Activated CD4-positive, alpha-beta T cell treated with anti-CD3 and anti-CD28 coated beads for 24 hours (primary cell): ENCODE data around the gene SSC5D.

Experiments used
- DNase-seq, 2 donors: peaks; one replicate each; pipeline ENCODE4 v3.0.0-alpha.2; 2020; ENCODE audit warnings: low read depth in 2 of 2

The SSC5D gene

GRCh38 chr19:55454787-55455243, 33.4 kb upstream of the SSC5D start:
- peak in 1 of 2 donors; percentile 34 for DNase-seq

- no peak for DNase-seq
Observed at GRCh38 chr19:55455576-55456235, 32.5 kb upstream of the SSC5D start.

- DNase-seq, result no peak
Observed at GRCh38 chr19:55456347-55456746, 31.9 kb upstream of the SSC5D start.

GRCh38 chr19:55457683-55458457, 30.4 kb upstream of the SSC5D start:
- DNase-seq, result no peak

GRCh38 chr19:55459551-55459949, 28.7 kb upstream of the SSC5D start:
- DNase-seq, result no peak

- DNase-seq, result no peak
Observed at GRCh38 chr19:55459950-55460657, 28.1 kb upstream of the SSC5D start.

- DNase-seq, result no peak
Observed at GRCh38 chr19:55460670-55461258, 27.5 kb upstream of the SSC5D start.

GRCh38 chr19:55461259-55461973, 26.8 kb upstream of the SSC5D start, which contains the start of gene ISOC2:
TSS of gene ISOC2 (minus strand) at chr19:55461642. CDS start at chr19:55456486, 5,156 bp downstream.
- peak; percentile 100 for DNase-seq

- no peak for DNase-seq
Observed at GRCh38 chr19:55461974-55462626, 26.1 kb upstream of the SSC5D start.

- DNase-seq, result no peak
Observed at GRCh38 chr19:55462722-55463121, 25.5 kb upstream of the SSC5D start.

GRCh38 chr19:55463583-55464031, 24.6 kb upstream of the SSC5D start:
- no peak for DNase-seq

- DNase-seq, result no peak
Observed at GRCh38 chr19:55464039-55464661, 24.1 kb upstream of the SSC5D start.

GRCh38 chr19:55464662-55465054, 23.6 kb upstream of the SSC5D start, which contains the start of gene C19orf85:
TSS of gene C19orf85 (minus strand) at chr19:55464751. CDS start at chr19:55464554, 197 bp downstream.
- DNase-seq, result no peak

GRCh38 chr19:55465460-55466240, 22.6 kb upstream of the SSC5D start:
- DNase-seq, result no peak

- DNase-seq, result no peak
Observed at GRCh38 chr19:55466241-55466614, 22.0 kb upstream of the SSC5D start.

GRCh38 chr19:55467236-55468053, 20.8 kb upstream of the SSC5D start:
- DNase-seq, result peak; percentile 54 to 68

- DNase-seq, result no peak
Observed at GRCh38 chr19:55468054-55468393, 20.2 kb upstream of the SSC5D start.

- DNase-seq, result no peak
Observed at GRCh38 chr19:55471266-55471665, 17.0 kb upstream of the SSC5D start.

GRCh38 chr19:55472463-55472862, 15.8 kb upstream of the SSC5D start:
- DNase-seq, result no peak
